GM21786 (cell line): ENCODE results near the gene C1orf35.
A peak's percentile ranks its signal among the peaks of the same experiment; 100 is the strongest.

Experiments
- ATAC-seq: cut with Tn5 transposase; IDR thresholded peaks from one replicate; pipeline ENCODE4 v1.9.1; 2021; ENCODE audit not compliant: unreplicated experiment

C1orf35 gene

DNA sequence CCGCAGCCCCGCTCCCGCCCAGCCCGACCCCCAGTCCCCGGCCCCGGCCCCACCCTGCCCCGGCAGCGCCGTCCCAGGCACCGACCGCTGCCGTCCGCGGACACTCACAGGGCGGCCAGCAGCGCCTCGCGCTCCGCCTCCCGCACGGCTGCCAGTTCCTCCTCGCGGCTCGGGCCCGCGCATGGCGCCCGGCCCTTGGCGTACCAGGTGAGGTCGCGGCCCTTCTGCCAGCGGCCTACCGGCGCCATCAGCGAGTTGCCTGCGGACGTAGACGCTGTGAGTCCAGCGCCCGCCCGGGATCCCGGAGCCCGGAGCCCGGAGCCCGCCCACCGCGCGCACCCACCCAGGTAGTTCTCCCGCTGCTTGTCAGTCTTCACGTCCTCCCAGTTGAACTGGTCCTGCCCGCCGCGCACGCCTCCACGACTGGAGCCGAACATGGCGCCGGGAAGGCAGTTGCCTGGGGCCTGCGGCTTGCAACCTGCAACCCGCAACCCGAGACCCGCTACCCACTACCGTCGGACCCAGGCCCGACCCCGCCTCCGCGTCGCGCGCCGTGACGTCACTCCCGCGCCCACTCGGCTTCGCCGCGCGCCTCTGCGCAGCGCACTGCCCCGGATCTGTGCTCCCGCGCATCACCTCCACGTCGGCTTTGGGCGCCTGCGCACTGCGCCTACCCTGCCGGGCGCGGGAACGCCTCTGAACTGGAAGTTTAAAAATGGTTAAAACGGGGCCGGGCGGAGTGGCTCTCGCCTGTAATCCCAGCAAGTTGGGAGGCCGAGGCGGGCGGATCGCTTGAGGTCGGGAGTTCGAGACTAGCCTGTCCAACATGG is at the start of gene C1orf35:
Gene C1orf35 (minus strand): TSS at position 535 of the 830 bp plus-strand sequence. CDS start 98 bp downstream, at position 437.
- ATAC-seq, result peak; percentile 73

DNA sequence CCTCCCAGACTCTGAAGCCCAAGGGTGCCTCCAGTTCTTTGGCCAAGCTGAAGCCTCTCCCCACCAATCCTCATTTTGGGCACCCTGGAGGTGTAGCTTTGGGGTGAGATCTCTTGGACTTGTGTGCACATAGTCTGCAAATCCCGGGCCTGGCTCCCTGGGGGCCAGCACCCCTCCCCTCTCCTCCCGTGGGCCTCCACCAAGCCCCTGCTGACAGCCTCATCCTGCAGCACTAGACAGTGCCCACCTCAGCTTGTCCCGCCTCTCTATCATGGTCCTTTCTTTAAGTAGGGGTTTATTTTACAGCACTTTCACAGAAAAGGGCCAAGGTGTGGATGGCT is 49.8 kb upstream of the C1orf35 start:
- ATAC-seq, result no peak

DNA sequence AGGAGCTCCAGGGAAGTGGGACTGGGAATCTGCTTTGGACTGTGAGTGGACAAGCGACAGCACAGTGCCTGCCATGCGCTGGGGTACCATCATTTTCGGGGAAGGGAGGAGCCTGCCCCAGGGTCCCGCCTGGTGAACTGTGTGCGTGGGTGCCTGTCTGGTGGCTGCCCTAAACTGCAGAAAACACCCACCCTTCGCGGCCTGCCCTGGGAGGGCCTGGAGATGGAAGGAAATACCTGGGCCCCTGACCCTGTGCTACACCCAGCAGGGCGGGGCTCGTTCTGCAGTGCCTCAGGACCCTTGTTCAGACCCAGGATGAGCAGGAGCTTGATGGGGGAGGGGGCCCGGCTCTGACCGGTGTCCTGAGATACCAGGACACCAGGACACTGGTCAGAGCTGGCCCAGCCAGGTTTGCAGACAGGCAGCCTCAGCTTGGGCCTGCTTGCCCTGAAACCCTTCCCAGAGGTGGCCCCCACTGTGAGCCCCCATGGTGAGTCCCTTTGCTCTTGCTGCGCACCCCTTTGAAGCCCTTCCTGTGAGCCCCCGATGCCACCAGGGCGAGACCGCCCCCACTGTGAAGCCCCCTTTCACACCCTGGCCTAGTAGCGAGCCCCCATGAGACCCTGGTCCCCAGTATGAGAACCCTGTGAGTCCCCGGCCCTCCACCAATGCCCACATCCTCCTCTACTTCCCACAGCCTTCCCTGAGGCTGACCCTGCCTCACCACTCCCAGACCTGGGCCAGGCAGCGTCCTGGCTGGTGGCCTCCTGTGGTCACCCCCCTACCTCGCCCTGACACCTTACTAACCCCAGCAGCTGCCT is 49.2 kb upstream of the C1orf35 start:
- ATAC-seq, result no peak

DNA sequence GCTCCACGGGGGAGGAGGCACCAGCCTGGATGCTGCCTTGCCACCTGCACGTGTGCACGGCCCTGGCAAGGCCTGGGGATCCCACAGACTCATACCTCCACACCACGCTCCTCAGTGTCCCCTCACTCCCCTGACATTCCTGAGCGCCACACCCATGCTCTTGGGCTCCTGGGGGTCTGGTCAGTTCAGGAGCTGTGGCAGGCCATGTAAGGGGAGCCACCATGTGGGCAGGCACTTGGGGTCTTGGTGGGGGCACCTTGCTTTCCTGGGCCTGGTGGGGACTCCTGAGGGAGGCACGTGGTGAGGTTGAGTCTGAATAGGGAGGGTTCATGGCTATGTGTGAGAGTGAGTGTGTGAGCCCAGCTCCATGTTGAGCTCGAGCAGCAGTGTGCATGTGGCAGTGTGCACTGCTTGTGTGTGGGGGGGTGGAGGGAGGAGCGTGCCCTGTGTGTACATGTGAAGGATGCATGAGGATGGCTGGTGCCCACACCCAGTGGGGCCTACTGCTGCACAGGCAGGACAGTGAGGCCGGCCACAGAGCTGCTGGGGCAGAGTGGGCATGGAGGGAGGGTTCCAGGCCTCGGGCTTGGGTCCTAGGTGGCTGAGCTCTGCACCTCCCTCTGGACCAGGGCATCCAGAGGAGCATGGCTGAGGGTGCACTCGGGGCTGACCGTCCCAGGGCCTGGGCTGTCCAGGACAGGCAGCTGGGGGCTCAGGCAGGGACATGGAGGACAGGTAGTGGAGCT is 48.2 kb upstream of the C1orf35 start:
- ATAC-seq, result no peak

DNA sequence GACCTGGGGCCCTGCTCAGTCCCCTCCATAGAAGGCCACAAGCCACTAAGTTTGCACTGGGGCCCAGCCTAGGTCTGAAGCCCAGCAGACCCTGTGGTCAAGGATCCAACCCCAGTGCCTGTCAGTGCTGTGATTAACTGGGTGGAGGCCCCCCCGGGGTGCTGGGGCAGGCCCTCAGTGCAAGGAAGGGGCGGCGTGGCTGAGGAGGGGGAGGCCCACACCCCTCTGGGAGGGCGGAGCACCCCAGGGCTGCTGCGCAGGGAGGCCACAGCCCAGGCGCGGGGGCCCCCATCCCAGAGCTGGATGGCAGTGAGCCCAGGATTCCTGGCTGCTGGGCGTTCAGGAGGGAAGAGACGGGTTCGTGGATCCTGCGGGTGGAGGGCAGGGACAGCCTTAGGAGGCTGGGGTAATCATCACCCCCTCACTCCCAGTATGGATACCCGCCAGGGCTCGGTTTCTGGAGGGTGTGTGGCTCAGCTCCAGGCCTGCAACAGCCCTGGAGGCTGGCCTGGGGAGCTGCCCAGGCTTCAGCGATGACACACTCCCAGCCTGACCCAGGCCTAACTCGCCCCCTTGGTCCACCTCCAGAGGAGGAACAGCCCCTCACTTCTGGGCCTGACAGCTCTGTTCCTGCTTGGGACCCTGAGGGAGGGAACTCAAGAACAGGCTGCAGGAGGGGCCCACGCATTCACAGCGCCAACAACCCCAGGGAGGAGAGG is 47.5 kb upstream of the C1orf35 start:
- no peak for ATAC-seq

DNA sequence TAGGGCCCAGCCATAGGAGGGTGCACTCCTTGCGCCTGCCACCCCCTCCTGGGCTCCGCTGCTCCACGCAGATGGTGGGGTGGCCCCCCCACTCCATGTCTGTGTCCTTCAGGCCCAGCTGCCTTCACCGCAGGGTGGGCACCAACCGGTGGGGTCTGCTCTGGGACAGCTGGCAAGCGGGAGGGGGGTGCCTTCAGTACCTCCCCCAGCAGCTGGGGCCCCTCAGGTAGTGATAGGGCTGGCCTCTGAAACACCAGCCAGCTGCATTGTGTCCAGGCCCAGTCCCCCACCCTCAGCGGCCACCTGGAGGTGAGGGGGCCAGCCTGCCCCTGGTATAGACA is 47.0 kb upstream of the C1orf35 start:
- no peak for ATAC-seq

DNA sequence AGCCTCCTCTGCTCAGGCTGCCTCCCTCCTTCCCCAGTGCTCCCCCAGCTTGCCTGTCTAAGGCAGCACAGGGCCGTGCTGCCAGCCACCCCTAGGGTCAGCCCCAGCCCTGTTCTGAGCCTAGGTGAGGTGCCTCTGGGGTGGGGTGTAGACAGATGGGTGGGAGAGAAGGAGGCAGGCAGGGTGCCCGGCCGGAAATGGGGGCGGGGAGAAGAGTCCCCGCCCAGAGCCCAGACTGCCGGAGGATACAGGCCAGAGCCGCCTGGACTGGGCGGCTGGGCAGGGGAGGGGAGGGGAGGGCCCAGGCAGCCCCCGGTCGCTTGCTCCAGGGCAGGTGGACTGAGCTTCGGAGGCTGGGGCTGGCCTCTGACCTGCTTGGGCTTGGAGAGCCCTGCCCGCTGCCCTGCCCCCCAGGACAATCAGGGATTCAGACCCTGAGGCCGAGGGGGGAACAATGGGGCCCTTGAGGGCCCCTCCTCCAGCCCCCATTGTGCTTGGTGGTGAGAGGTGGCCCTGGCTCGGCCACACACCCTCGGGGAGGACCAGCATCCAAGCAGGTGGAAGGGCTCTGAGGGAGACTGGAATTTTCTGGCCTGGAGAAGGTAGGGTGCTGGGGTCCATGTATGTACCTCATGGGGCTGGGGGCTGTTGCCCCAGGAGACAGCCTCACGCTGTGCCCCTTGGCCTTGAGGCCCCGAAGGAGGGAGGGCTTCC is 46.4 kb upstream of the C1orf35 start, which contains the start of gene GJC2:
Gene GJC2 (plus strand): TSS at position 525 of the 714 bp plus-strand sequence. CDS start 7,829 bp downstream, outside the sequence.
- ATAC-seq, result no peak

DNA sequence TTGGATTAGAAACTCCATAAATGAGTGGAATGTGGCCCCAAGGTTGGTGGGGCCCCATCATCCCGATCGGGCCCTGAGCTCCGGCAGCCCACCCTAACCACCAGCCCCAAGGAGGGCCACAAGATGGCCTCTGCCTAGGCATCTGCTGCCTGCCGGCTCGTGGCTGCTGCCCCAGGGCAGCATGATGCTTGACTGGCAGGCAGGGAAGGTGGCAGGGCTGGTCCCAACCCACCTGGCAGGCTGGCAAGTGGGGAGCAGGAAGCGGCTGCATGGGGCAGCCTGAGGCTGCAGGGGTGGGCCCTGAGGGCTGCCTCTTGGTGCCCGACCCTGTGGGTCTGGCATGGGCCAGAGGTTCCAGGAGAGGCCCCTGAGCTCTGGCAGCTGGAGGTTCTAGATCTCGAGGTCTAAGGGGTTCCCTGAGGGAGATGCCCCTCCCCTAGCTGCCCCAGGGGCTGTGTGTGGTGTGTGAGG is 45.8 kb upstream of the C1orf35 start:
- ATAC-seq, result no peak

DNA sequence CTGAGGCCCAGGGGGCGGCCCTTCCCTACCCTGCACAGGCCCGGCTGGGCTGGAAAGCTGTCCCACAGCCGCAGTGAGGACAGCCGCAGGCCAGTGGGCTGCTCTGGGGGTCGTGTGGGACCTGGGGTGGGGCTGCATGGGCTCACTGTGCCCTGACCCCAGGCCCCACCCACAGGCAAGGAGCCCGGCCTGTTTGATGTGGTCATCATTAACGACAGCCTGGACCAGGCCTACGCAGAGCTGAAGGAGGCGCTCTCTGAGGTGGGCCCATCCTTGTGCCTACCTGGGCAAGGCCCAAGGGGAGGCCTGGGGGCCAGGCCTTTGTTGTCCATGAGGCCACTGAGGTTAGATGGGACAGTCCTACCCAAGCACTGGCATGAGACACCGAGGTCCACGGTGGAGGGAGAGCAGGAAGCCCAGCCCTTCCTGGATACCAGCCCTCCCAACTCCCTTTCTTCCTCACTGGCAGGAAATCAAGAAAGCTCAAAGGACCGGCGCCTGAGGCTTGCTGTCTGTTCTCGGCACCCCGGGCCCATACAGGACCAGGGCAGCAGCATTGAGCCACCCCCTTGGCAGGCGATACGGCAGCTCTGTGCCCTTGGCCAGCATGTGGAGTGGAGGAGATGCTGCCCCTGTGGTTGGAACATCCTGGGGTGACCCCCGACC is 45.2 kb upstream of the C1orf35 start:
- no peak for ATAC-seq

DNA sequence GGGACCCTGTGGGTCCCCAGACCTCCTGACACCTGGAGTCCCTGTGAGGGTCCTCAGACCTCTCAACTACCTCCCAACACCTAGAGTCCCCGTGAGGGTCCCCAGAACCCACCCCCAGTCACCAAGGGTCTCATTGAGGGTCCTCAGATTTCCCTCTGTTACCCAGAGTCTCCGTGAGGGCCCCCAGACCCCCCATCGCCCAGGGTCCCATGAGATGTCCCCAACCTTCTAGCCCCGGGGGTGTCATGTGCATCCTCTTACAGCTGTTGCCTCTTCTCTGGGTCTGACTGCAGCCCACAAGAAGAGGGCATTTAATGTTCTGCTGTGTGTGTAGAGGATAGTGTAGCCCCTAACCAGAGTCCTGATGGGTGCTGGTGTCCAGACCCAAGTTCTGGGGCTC is 44.6 kb upstream of the C1orf35 start:
- ATAC-seq, result no peak

DNA sequence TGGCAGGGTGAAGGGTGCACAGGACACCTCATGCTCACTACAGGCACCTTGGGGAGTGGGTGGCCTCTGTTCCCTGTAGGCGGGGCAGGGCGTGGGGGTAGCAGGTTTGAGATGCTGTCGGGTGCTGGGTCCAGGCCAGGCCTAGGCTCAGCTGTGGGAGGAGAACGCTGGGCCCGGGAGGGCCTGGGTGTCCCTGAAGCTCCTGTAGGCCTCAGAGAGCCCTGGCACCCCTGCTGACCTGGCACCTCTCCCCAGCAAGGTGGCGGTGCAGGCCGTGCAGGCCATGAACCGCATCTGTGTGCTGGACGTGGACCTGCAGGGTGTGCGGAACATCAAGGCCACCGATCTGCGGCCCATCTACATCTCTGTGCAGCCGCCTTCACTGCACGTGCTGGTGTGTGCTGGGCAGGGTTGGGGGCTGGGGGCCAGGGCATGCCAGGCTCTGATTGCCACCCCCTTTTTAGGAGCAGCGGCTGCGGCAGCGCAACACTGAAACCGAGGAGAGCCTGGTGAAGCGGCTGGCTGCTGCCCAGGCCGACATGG is 44.1 kb upstream of the C1orf35 start:
- no peak for ATAC-seq

DNA sequence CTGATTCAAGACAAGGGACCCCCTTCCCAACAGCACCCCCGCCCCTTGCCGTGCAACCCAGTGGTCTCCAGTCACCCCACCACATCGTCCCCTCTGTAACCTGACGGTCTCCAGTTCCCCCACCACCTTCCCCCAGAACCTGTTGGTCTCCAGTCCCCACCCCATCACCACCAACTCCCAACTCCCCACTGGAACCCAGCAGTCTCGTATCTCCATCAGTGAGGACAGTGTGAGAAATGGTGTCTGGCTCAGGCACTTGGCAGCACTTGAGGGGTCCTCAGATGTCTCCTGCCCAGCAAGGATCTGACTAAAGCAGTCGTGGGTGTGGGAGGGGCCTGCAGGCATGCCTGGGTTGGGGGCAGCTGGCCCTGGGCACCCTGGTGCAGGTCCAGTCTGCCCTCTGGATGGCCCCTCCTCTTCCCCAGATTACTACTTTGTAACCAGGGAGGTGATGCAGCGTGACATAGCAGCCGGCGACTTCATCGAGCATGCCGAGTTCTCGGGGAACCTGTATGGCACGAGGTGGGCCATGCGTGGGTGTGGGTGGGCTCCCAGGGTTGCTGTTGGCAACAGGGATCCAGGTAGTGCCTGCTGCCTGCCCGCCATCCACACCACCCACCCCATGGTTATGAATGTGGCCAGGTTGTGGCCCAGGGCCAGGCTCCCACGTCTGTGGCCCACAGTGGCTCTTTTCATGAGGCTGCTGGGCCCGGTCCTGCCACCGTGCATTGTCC is 43.5 kb upstream of the C1orf35 start:
- no peak for ATAC-seq

DNA sequence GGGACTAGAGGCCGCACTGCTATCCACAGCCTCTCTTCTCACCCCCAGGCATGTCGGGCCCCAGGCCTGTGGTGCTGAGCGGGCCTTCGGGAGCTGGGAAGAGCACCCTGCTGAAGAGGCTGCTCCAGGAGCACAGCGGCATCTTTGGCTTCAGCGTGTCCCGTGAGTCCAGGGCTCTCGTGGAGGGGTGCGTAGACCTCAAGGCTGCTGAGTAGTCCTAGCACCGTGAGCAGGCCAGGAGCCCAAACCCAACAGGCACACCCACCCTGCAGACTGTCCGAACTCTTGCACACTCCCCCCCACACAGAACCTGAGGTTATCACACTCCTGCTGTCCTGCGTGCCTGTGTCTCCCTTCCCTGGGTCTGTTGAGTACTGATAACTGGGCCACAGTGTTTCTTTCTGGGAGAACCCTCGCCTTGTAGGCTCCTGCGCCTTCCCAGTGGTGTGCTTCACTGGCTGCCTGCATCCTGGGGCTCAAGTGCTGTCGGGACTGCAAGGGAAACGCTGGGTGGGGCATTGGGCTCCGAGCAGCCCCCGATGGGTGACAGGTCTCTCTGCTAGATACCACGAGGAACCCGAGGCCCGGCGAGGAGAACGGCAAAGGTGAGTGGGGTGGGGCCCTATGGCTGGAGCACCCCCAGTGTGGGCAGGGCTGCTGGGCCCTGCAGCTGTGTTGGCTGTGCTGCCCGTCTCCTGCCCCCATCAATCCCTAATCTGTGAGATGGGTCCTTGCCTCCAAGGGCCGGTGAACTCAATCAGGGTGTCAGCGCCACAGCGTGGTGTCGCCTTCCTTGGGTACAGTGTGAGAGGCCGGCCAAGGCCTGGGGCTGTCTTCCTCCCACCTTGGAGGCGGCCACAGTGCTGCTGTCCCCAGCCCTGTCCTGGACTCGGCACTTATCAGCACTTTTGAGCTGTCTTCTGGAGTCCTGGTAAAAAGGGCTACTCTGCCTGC is 42.6 kb upstream of the C1orf35 start:
- ATAC-seq, result no peak

DNA sequence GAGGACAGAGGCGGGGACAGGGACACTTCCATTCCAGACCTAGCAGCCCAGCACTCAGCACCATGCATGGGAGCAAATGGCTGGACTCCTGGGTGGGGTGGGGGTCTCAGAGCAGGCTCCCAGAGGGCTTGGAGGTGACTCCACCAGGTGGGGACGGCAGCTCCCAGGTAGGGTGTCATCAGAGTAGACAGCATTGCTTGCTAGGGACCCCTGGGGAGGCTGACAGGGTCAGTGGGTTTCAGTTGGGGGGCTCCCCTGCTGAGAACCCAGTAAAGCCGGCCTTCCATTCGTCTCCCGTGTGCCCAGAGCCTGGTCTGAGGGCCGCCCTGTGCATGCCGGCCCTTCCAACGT is 41.8 kb upstream of the C1orf35 start:
- ATAC-seq, result no peak

DNA sequence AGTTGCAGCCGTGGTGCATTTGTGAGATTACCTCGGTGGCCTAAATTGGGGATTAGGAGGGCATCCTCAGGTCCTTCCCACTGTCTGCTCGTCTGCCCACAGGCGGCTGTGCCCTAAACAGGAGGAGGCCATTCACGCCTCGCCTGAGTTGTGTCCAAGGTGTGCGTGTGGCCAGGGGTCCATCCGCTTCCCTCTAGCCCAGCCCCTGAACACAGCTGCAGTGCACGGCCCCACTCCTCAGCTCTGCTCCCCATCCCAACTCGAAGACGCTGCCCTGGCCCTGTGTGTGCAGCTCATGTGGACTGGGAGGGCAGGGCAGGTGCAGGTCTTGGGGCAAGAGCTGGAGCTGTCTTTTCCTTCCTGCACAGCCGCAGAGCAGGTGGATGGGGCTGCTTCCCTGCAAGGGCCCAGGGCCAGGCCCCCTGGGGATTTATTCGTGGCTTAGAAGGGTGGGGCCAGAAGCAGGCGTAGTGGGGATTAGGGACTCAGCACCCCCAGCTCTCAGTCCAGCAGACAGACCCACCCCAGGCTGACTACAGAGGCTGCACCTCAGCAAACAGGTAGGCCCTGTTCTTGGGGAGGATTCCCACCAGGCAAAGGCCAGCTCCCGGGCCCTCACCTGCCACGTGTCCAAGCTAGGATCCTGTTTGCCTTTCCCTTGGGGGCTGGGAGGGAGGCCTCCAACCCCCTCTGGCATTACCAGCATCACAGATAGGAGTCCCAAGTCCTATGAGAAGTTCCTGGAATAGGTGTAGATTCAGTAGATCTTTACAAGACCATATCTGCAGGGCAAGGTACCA is 41.3 kb upstream of the C1orf35 start:
- no peak for ATAC-seq

DNA sequence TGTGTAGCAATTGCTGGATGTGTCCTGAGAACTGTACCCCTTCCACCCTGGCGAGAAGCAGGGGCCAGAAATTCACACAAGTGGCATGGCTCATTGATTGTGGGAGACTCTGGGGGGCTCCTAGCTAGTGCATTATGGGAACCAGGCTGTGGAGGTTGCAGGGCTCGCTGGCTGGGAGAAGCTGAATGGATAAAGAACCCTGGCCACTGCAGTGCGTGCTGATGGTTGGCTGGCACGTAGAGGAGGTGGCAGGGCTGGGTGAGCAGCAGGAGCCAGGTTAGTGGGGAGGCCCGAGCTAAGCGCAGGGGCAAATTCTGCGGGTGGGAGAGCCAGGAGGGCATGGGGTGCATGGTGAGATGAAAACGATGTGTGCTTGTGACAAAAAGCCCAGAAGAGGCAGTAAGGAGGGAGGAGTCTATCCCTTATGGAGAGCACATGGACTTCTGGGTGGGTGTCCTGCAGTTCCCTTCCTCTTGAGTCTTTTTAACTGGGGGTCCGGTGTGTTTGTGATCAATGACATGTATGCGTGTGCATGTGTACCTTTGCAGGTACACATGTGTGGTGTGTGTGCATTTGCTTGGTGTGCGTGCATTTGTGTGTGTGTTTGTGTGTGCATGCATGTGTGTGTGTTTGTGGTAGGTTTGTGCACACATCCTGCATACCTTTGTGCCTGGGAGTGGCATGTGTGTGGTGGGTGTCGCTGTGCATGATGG is 40.5 kb upstream of the C1orf35 start:
- ATAC-seq, result no peak
